GM12891 (cell line): ENCODE measurements around the gene CAPN1.

Experiments used
- DNase-seq: peaks from one replicate; pipeline ENCODE4 v3.0.0; 2011; ENCODE audit warnings: low spot score; ENCODE audit not compliant: insufficient read length
- FAIRE-seq: peaks from 2 replicates; lab custom pipeline; 2011; peaks lifted over from hg19 to GRCh38; lab: Jason Lieb, UNC
- PAX5 ChIP-seq: IDR thresholded peaks from 2 replicates; pipeline ENCODE4 v1.6.1; 2011; ENCODE audit warnings: low read length, moderate library complexity, mild to moderate bottlenecking; ENCODE audit not compliant: insufficient read depth, severe bottlenecking
- POLR2A ChIP-seq: IDR thresholded peaks from 2 replicates; pipeline ENCODE4 v1.6.1; 2011; ENCODE audit warnings: low read depth, low read length, control low read depth
- POLR2AphosphoS5 ChIP-seq: IDR thresholded peaks from 2 replicates; pipeline ENCODE4 v1.6.1; 2011; ENCODE audit warnings: low read depth, low read length, control low read depth
- POU2F2 ChIP-seq: IDR thresholded peaks from 2 replicates; pipeline ENCODE4 v1.6.1; 2011; ENCODE audit warnings: low read depth, mild to moderate bottlenecking, control low read depth, low read length, moderate library complexity
- SPI1 ChIP-seq: IDR thresholded peaks from 2 replicates; pipeline ENCODE4 v1.6.1; 2011; ENCODE audit warnings: low read depth, low read length, control low read depth
- TAF1 ChIP-seq: IDR thresholded peaks from 2 replicates; pipeline ENCODE4 v1.6.1; 2011; ENCODE audit warnings: low read depth, low read length, control low read depth

Gene CAPN1

DNA sequence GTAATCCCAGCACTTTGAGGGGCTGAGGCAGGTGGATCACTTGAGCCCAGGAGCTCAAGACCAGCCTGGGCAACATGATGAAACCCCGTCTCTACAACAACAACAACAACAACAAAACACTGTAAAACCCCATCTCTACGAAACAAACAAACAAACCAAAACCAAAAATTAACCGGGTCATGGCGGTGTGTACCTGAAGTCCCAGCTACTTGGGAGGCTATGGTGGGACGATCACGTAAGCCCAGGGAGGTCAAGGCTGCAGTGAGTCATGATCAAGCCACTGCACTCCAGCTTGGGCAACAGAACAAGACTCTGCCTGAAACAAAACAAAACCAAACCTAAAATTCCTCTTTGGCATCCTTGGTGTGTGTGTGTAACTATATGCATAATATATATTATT is 73.0 kb downstream of the CAPN1 start:
- no peak for TF ChIP-seq POLR2A
- no peak for TF ChIP-seq POLR2AphosphoS5
- TF ChIP-seq TAF1 = no peak
- TF ChIP-seq SPI1 = no peak
- TF ChIP-seq PAX5 = no peak
- DNase-seq = no peak
- no peak for FAIRE-seq

DNA sequence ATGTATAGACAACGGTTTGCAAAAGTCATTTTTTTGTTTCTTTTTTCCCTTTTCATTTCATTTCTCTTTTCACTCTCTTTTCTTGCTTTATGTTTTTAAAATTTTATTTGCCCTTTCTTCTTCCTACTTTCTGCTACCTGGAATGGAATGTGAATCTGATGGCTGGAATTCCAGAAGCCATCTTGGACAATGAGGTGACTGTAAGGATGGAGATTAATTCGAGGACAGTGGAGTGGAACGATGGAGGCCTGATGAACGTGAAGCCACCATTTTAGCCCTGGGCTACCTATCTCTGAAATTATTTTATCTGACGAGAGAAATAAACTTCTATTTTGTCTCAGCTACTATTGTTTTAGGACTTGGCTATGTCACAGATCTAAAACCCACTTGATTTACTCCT is 77.3 kb downstream of the CAPN1 start:
- DNase-seq (no peak), FAIRE-seq (no peak)
- TF ChIP-seq POLR2AphosphoS5 (no peak), POU2F2 (no peak), PAX5 (no peak), POLR2A (no peak), TAF1 (no peak), SPI1 (no peak)

DNA sequence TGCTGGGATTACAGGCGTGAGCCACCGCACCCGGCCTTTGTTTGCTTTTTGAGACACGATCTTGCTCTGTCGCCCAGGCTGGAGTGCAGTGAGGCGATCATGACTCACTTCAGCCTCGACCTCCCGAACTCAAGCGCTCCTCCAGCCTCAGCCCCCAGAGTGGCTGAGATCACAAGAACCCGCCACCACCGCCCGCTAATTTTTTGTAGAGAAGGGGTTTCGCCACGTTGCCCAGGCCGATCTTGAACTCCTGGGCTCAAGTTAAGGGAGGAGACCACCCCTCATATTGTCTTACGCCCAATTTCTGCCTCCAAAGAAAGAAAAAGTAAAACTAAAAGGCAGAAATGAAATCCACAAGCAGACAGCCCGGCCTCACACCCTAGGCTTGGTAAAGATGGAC is 78.6 kb downstream of the CAPN1 start:
- FAIRE-seq = no peak
- no peak for DNase-seq
- TF ChIP-seq SPI1 (no peak), POLR2AphosphoS5 (no peak), POU2F2 (no peak), TAF1 (no peak), POLR2A (no peak), PAX5 (no peak)

DNA sequence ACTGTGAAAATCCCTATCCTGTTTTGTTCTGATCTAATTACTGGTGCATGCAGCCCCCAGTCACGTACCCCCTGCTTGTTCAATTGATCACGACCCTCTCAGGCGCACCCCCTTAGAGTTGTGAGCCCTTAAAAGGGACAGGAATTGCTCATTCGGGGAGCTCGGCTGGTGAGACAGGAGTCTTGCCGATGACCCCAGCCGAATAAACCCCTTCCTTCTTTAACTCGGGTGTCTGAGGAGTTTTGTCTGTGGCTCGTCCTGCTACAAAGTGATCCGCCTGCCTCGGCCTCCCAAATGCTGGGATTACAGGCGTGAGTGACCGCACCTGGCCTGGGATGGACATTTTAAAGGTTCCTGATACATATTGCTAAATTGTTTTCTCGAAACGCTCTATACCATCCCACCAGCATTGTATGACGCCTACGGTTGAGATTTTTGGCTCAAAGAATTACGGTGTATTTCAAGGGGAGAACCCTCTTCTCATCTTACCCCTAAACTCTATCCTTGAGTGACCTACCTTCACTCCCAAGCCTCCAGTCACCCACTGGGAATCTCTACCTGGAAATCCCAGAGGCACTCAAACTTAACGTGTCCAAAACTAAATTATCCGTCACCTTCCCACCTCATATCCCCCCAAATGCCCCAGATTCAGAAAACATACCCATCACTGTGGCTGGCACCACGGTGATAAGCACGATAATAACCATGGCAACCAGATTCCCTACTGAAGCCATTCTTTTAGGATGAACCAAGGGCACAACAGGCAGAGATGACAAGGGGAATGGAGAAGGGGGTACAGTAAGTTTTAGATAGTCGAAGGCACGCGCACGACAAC is 79.2 kb downstream of the CAPN1 start:
- no peak for TF ChIP-seq TAF1
- no peak for TF ChIP-seq POU2F2
- no peak for TF ChIP-seq POLR2AphosphoS5
- no peak for TF ChIP-seq PAX5
- TF ChIP-seq SPI1 = no peak
- no peak for TF ChIP-seq POLR2A
- FAIRE-seq = no peak

More for the DNA sequence above, 79.2 kb downstream of the CAPN1 start:
- no peak for DNase-seq
